IPS DF 6.9 (cell line): ENCODE results near the gene ZBTB7A.

ENCODE experiments used
- DNase-seq: peaks from one replicate; pipeline ENCODE4 v3.0.0-alpha.2; 2013; ENCODE audit warnings: low read depth, low spot score
- H3K27ac ChIP-seq: one replicate; pipeline ENCODE4 v1.5.1; 2013; ENCODE audit warnings: low read length, control low read depth
- H3K27me3 ChIP-seq: 2 replicates; pipeline ENCODE4 v1.6.1; 2013; ENCODE audit warnings: mild to moderate bottlenecking, low read length; ENCODE audit not compliant: control insufficient read depth, insufficient read depth
- H3K36me3 ChIP-seq: 2 replicates; pipeline ENCODE4 v1.6.1; 2013; ENCODE audit warnings: low read length; ENCODE audit not compliant: control insufficient read depth, insufficient read depth
- H3K4me1 ChIP-seq: 2 replicates; pipeline ENCODE4 v1.6.1; 2013; ENCODE audit warnings: low read length; ENCODE audit not compliant: control insufficient read depth, insufficient read depth
- H3K4me3 ChIP-seq: 2 replicates; pipeline ENCODE4 v1.5.1; 2013; ENCODE audit warnings: mild to moderate bottlenecking, low read length
- H3K9me3 ChIP-seq: 2 replicates; pipeline ENCODE4 v1.6.1; 2013; ENCODE audit warnings: low read length, inconsistent platforms; ENCODE audit not compliant: control insufficient read depth, insufficient read depth
- WGBS: extraction: QIAGEN DNeasy Blood & Tissue Kit; methylation state at CpG from one replicate; pipeline ENCODE4 v1.1.7; 2013; ENCODE audit warnings: mixed read lengths, missing lambda C conversion rate; ENCODE audit not compliant: insufficient read length, insufficient coverage; 5-methylcytosine and 5-hydroxymethylcytosine counted together

The ZBTB7A gene

GRCh38 chr19:4094291-4094690, 27.6 kb upstream of the ZBTB7A start:
- no peak overlapping the region for H3K27ac ChIP-seq
- H3K4me3 ChIP-seq = no peak overlapping the region
- no peaks in the 10 kb centered on the region for H3K27me3 ChIP-seq
- no peaks in the 10 kb centered on the region for H3K9me3 ChIP-seq
- no CpG with 5 or more reads among the region's 19 CpGs for WGBS
- no peak for DNase-seq
- peaks cover 1% of the 10 kb centered on the region; the same call in 1 of the 2 replicates for H3K4me1 ChIP-seq
- H3K36me3 ChIP-seq = peaks cover 33% of the 10 kb centered on the region

- no CpG with 5 or more reads among the region's 18 CpGs for WGBS
- Histone ChIP-seq H3K27me3 (no peaks in the 10 kb centered on the region), H3K4me1 (peaks cover 1% of the 10 kb centered on the region; the same call in 1 of the 2 replicates), H3K36me3 (peaks cover 27% of the 10 kb centered on the region), H3K4me3 (no peak overlapping the region), H3K27ac (no peak overlapping the region), H3K9me3 (no peaks in the 10 kb centered on the region)
- DNase-seq = no peak
These were observed 27.0 kb upstream of the ZBTB7A start for GRCh38 chr19:4093643-4094175.

GRCh38 chr19:4090356-4091220, 23.9 kb upstream of the ZBTB7A start:
- Histone ChIP-seq H3K27me3 (no peaks in the 10 kb centered on the region), H3K36me3 (peaks cover 21% of the 10 kb centered on the region), H3K27ac (no peak overlapping the region), H3K4me3 (no peak overlapping the region), H3K9me3 (no peaks in the 10 kb centered on the region), H3K4me1 (no peaks in the 10 kb centered on the region)
- no peak for DNase-seq
- whole genome bisulfite sequencing = no CpG with 5 or more reads among the region's 52 CpGs

GRCh38 chr19:4089946-4090345, 23.2 kb upstream of the ZBTB7A start:
- no peaks in the 10 kb centered on the region for H3K27me3 ChIP-seq
- no peak overlapping the region for H3K27ac ChIP-seq
- no peak for DNase-seq

GRCh38 chr19:4089400-4089908, 22.8 kb upstream of the ZBTB7A start:
- 0 out of 2 replicates have a peak, but pooled peaks cover 2% of the 10 kb centered on the region for H3K4me1 ChIP-seq
- H3K9me3 ChIP-seq = no peaks in the 10 kb centered on the region
- no peaks in the 10 kb centered on the region for H3K27me3 ChIP-seq
- no peak for DNase-seq
- H3K27ac ChIP-seq = no peak overlapping the region
- WGBS = no CpG with 5 or more reads among the region's 26 CpGs
- H3K36me3 ChIP-seq = peaks cover 11% of the 10 kb centered on the region
- no peak overlapping the region for H3K4me3 ChIP-seq

More at GRCh38 chr19:4089946-4090345, 23.2 kb upstream of the ZBTB7A start:
- Histone ChIP-seq H3K9me3 (no peaks in the 10 kb centered on the region), H3K4me1 (no peaks in the 10 kb centered on the region), H3K4me3 (no peak overlapping the region), H3K36me3 (peaks cover 14% of the 10 kb centered on the region)
- no CpG with 5 or more reads among the region's 22 CpGs for WGBS

- no peak for DNase-seq
- no peak overlapping the region for H3K4me3 ChIP-seq
These were observed 22.3 kb upstream of the ZBTB7A start for GRCh38 chr19:4088975-4089374.

GRCh38 chr19:4087787-4088679, 21.3 kb upstream of the ZBTB7A start:
- no peak for DNase-seq
- Histone ChIP-seq H3K36me3 (peaks cover 6% of the 10 kb centered on the region; the same call in 1 of the 2 replicates), H3K27ac (no peak overlapping the region), H3K27me3 (no peaks in the 10 kb centered on the region), H3K4me3 (no peak overlapping the region), H3K9me3 (no peaks in the 10 kb centered on the region), H3K4me1 (0 out of 2 replicates have a peak, but pooled peaks cover 2% of the 10 kb centered on the region)
- WGBS = no CpG with 5 or more reads among the region's 31 CpGs

More at GRCh38 chr19:4088975-4089374, 22.3 kb upstream of the ZBTB7A start:
- H3K36me3 ChIP-seq = peaks cover 7% of the 10 kb centered on the region; the same call in 1 of the 2 replicates
- H3K27ac ChIP-seq = no peak overlapping the region
- H3K4me1 ChIP-seq = 0 out of 2 replicates have a peak, but pooled peaks cover 2% of the 10 kb centered on the region
- H3K9me3 ChIP-seq = no peaks in the 10 kb centered on the region
- H3K27me3 ChIP-seq = no peaks in the 10 kb centered on the region
- no CpG with 5 or more reads among the region's 2 CpGs for WGBS

GRCh38 chr19:4086411-4086867, 19.7 kb upstream of the ZBTB7A start:
- no peak overlapping the region for H3K4me3 ChIP-seq
- WGBS = no CpG with 5 or more reads among the region's 17 CpGs
- DNase-seq = no peak

GRCh38 chr19:4084547-4084877, 17.8 kb upstream of the ZBTB7A start:
- WGBS = no CpG with 5 or more reads among the region's 8 CpGs
- Histone ChIP-seq H3K4me1 (0 out of 2 replicates have a peak, but pooled peaks cover 2% of the 10 kb centered on the region), H3K9me3 (no peaks in the 10 kb centered on the region), H3K27me3 (no peaks in the 10 kb centered on the region), H3K27ac (no peak overlapping the region), H3K36me3 (no peaks in the 10 kb centered on the region; the same call in 1 of the 2 replicates), H3K4me3 (no peak overlapping the region)
- no peak for DNase-seq

More at GRCh38 chr19:4086411-4086867, 19.7 kb upstream of the ZBTB7A start:
- Histone ChIP-seq H3K27me3 (no peaks in the 10 kb centered on the region), H3K36me3 (peaks cover 6% of the 10 kb centered on the region; the same call in 1 of the 2 replicates), H3K27ac (no peak overlapping the region), H3K4me1 (0 out of 2 replicates have a peak, but pooled peaks cover 2% of the 10 kb centered on the region), H3K9me3 (no peaks in the 10 kb centered on the region)
